A673 (cell line): ENCODE results near the gene HGD.

Experiments
- CTCF ChIP-seq: fragments of 300-800, 200-600 bp; sonication (generic); conservative IDR thresholded peaks from 2 replicates; pipeline ENCODE4 v1.5.1; 2017; ENCODE audit warnings: low read depth, mild to moderate bottlenecking, antibody characterized with exemption, low read length, moderate library complexity, mixed read lengths
- EZH2 ChIP-seq: fragments of 200-600 bp; sonication (generic); IDR thresholded peaks from 2 replicates; pipeline ENCODE4 v1.6.1; 2017; ENCODE audit warnings: borderline replicate concordance, low read depth, mild to moderate bottlenecking, mixed read lengths, antibody characterized with exemption, low read length; ENCODE audit not compliant: poor library complexity, severe bottlenecking

GRCh38 chr3:120689395-120689794 lies 7.4 kb upstream of the HGD start:
- no peak for TF ChIP-seq EZH2
- TF ChIP-seq CTCF: no peak
